Kidney (tissue), 14 donors: Measurements from ENCODE around the gene FXYD3. TPM values are rescaled to one million over a fixed set of nuclear protein-coding genes. Genes with fewer than 3 reads are reported as not detected.

ENCODE experiments used
- DNase-seq, 5 donors: peaks; one replicate each; pipeline ENCODE4 v3.0.0-alpha.2; 2013 to 2020
- FAIRE-seq: peaks from 2 replicates; lab custom pipeline; 2012; peaks lifted over from hg19 to GRCh38; lab: Jason Lieb, UNC
- H3K27ac ChIP-seq, 2 donors: one replicate each; pipeline ENCODE4 v1.7.0; 2013; ENCODE audit warnings: low read depth in 2 of 2, low read length in 2 of 2, inconsistent platforms in 1 of 2
- H3K27me3 ChIP-seq: one replicate; pipeline ENCODE4 v1.7.1; 2013; ENCODE audit warnings: low read length, inconsistent platforms; ENCODE audit not compliant: control insufficient read depth, insufficient read depth
- H3K36me3 ChIP-seq, 3 donors: one replicate each; pipeline versions ENCODE4 v1.7.0 to v1.7.1; 2013; ENCODE audit warnings: low read length in 3 of 3, control low read depth in 1 of 3, inconsistent platforms in 1 of 3; ENCODE audit not compliant: insufficient read depth in 3 of 3, control insufficient read depth in 2 of 3
- H3K4me1 ChIP-seq, 3 donors: one replicate each; pipeline versions ENCODE4 v1.7.0 to v1.7.1; 2013; ENCODE audit warnings: low read length in 3 of 3, inconsistent platforms in 1 of 3, low read depth in 1 of 3; ENCODE audit not compliant: control insufficient read depth in 2 of 3, insufficient read depth in 2 of 3
- H3K4me3 ChIP-seq, 3 donors: one replicate each; pipeline versions ENCODE4 v1.7.0 to v1.8.1; 2013; ENCODE audit warnings: low read length in 3 of 3, control low read depth in 1 of 3, inconsistent platforms in 1 of 3
- H3K9ac ChIP-seq, 3 donors: one replicate each; pipeline versions ENCODE4 v1.7.0 to v1.7.1; 2013; ENCODE audit warnings: low read length in 3 of 3, control low read depth in 1 of 3, inconsistent platforms in 1 of 3
- H3K9me3 ChIP-seq, 3 donors: one replicate each; pipeline versions ENCODE4 v1.7.0 to v1.7.1; 2013; ENCODE audit warnings: low read length in 3 of 3, control low read depth in 1 of 3, inconsistent platforms in 1 of 3; ENCODE audit not compliant: control insufficient read depth in 2 of 3, insufficient read depth in 1 of 3
- intact Hi-C: fragments of 100-400 bp; cut with DNase I; formaldehyde crosslinking; loops from one replicate; pipeline ENCODE4 v1.11.1; 2022
- polyA plus RNA-seq: library from polyadenylated mRNA; stranded (reverse); fragments of 350-450 nt; fragmentation: Illumina TruSeq; extraction: RNeasy Lipid Tissue Mini Kit (QIAGEN cat#74804); gene quantifications from one replicate; pipeline ENCODE4 v1.2.3, GENCODE V29; 2014; ENCODE audit warnings: low read depth, low replicate concordance; ENCODE audit not compliant: insufficient read depth
- total RNA-seq: library from RNA; stranded (reverse); fragmentation: NEBNext Ultra II Directional; extraction: Animal tissue kit (Norgen Biotek cat#: 25700); gene quantifications from one replicate; pipeline ENCODE4 v1.2.1, GENCODE V29; 2021
- TF ChIP-seq, protein P1 (sequence below): IDR thresholded peaks from 3 replicates; pipeline ENCODE4 v1.5.1; 2012; ENCODE audit warnings: mild to moderate bottlenecking, moderate library complexity, borderline replicate concordance; ENCODE audit not compliant: insufficient read depth; ENCODE audit errors: extremely low read depth
- donor health status: control.
- donor health status: control.
- donor health status: control.
- donor health status: control.
- donor health status: control.
- donor health status: DM: yes; HTN: yes; CAD: no.
- donor health status: Normal renal cell carcinoma (clear cell type).

Gene FXYD3
- total and polyA plus RNA-seq, 2 donors from 2014 or later = 26.4 to 33.7 TPM

DNA sequence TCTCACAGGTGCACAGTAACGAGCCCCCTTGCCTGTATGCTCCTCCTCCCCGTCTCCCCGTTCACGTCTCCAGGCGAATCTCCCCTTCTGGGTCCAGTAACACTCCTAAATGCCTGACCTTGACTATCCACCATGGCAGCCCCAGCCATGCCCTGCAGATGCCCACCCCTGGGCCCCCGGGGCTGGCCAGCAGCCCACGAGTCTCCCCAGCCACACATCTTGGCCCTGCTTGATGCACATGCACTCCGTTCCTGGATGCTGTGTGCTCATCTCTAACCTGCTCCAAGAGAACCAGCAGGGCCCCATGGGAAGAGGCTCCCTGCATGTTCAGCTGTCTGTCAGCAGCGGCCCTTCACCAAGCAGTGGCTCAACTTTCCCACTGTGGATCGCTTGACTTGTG, 42.1 kb upstream of the FXYD3 start:
- Histone ChIP-seq H3K27me3 (no peaks in the 10 kb centered on the region), H3K27ac (no peak overlapping the region), H3K4me1 (peaks cover 0 to 1% (median 0%) of the 10 kb centered on the region in 3 donors), H3K9ac (no peak overlapping the region), H3K9me3 (peaks cover 0 to 4% (median 3%) of the 10 kb centered on the region in 3 donors), H3K4me3 (no peak overlapping the region), H3K36me3 (no peaks in the 10 kb centered on the region)
- FAIRE-seq = no peak
- intact Hi-C loops = no loop called here
- TF ChIP-seq, protein P1, sequence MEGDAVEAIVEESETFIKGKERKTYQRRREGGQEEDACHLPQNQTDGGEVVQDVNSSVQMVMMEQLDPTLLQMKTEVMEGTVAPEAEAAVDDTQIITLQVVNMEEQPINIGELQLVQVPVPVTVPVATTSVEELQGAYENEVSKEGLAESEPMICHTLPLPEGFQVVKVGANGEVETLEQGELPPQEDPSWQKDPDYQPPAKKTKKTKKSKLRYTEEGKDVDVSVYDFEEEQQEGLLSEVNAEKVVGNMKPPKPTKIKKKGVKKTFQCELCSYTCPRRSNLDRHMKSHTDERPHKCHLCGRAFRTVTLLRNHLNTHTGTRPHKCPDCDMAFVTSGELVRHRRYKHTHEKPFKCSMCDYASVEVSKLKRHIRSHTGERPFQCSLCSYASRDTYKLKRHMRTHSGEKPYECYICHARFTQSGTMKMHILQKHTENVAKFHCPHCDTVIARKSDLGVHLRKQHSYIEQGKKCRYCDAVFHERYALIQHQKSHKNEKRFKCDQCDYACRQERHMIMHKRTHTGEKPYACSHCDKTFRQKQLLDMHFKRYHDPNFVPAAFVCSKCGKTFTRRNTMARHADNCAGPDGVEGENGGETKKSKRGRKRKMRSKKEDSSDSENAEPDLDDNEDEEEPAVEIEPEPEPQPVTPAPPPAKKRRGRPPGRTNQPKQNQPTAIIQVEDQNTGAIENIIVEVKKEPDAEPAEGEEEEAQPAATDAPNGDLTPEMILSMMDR = no peak
- DNase-seq = no peak

DNA sequence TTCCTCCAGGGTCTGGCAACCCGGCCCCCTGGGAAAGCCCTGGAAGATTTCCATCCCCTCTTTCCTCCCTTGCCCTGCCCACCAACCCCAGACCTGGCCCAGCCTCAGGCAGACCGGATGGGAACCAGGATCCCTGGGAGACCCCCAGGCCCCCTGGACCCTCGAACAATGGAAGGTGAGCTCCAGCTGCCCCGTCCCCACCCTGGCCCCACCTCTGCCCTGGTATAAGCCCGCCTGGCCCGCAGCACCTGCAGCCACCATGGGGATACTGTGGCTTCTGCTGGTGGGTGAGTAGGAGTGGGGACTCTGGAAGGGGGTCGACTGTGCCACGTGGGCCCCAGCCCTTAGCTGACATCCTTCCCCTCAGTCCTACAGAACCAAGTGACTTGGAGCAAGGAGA, 41.7 kb upstream of the FXYD3 start:
- Histone ChIP-seq H3K27ac (no peak overlapping the region), H3K9ac (no peak overlapping the region), H3K4me1 (no peaks in the 10 kb centered on the region), H3K4me3 (no peak overlapping the region), H3K36me3 (no peaks in the 10 kb centered on the region), H3K9me3 (peaks cover 0 to 4% (median 3%) of the 10 kb centered on the region in 3 donors), H3K27me3 (no peaks in the 10 kb centered on the region)
- TF ChIP-seq, protein P1 = no peak
- intact Hi-C loops = no loop called here
- DNase-seq (no peak), FAIRE-seq (no peak)

GRCh38 chr19:35074426-35075201, 41.0 kb upstream of the FXYD3 start:
- no peak for FAIRE-seq
- intact Hi-C loops = no loop called here

More at GRCh38 chr19:35074426-35075201, 41.0 kb upstream of the FXYD3 start:
- DNase-seq = no peak
- Histone ChIP-seq H3K4me1 (no peaks in the 10 kb centered on the region), H3K9ac (no peak overlapping the region), H3K36me3 (no peaks in the 10 kb centered on the region), H3K27me3 (no peaks in the 10 kb centered on the region), H3K4me3 (no peak overlapping the region), H3K27ac (no peak overlapping the region), H3K9me3 (peaks cover 0 to 4% (median 3%) of the 10 kb centered on the region in 3 donors)
- TF ChIP-seq, protein P1 = no peak
